ENCODE results near the gene ANKRA2. TPM values are rescaled to one million over a fixed set of nuclear protein-coding genes. Genes with fewer than 3 reads are reported as not detected.

ANKRA2 gene
- total RNA-seq, 1 donor from 2014 or later = 18.8 TPM

DNA sequence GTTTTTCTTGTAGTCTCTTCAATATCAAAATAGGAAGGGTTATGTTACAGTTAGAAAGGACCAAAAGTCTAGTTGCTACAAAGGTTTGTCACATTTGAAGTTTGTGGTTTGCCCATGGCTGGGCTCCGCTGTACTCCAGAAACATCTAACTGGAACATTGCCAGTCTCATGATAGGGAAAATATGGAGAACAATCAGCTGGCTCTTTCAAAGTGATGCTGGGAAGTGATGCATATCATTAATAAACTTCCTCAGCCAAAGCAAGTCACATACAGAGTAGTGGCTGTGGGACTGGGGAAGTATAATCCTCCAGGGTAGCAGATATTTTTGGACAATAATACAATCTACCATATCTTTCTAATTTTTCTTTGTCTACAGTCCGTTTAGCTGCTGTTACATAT is 58.4 kb downstream of the ANKRA2 start:
- TF ChIP-seq, protein P1, sequence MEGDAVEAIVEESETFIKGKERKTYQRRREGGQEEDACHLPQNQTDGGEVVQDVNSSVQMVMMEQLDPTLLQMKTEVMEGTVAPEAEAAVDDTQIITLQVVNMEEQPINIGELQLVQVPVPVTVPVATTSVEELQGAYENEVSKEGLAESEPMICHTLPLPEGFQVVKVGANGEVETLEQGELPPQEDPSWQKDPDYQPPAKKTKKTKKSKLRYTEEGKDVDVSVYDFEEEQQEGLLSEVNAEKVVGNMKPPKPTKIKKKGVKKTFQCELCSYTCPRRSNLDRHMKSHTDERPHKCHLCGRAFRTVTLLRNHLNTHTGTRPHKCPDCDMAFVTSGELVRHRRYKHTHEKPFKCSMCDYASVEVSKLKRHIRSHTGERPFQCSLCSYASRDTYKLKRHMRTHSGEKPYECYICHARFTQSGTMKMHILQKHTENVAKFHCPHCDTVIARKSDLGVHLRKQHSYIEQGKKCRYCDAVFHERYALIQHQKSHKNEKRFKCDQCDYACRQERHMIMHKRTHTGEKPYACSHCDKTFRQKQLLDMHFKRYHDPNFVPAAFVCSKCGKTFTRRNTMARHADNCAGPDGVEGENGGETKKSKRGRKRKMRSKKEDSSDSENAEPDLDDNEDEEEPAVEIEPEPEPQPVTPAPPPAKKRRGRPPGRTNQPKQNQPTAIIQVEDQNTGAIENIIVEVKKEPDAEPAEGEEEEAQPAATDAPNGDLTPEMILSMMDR (IDR thresholded peaks at IDR 0.05; ENCODE audit: partially characterized antibody, unreplicated experiment) = no peak
- H3K9me3 Mint-ChIP-seq (ENCODE audit: unreplicated experiment) = no peaks in the 10 kb centered on the region

DNA sequence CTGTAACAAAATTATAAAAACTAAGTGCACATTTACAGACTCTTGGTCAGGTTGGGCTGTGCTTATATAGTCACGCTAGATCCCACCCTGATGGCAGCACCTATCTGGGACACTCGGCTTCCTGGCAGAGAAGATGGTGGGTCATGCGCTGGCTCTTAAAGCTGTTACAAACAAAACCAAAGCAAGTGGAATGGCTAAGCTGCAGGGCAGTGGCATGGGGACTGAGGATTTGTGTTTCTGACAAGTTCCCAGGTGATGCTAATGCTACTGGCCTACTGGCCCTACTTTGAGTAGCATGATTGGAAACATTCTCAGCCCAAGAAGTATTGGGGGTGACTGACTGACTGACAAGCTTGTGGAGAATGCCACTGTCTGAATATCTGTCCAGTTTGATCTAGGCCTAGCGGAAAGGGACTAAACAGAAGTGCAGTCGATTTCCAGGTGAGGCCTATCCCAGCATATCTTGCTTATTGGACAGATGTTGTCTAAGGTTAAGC is 58.9 kb downstream of the ANKRA2 start:
- DNase-seq = no peak
- no peaks in the 10 kb centered on the region for H3K9me3 Mint-ChIP-seq (ENCODE audit: unreplicated experiment)
- H3K4me3 Mint-ChIP-seq (ENCODE audit: unreplicated experiment) = no peak overlapping the region
- no peaks in the 10 kb centered on the region for H3K36me3 Mint-ChIP-seq (ENCODE audit: unreplicated experiment)
- no peaks in the 10 kb centered on the region for H3K4me1 Mint-ChIP-seq (ENCODE audit: low read depth, unreplicated experiment)
- TF ChIP-seq, protein P1 (IDR thresholded peaks at IDR 0.05; ENCODE audit: partially characterized antibody, unreplicated experiment) = no peak
- H3K27ac Mint-ChIP-seq (ENCODE audit: unreplicated experiment) = no peak overlapping the region
- H3K27me3 Mint-ChIP-seq (ENCODE audit: unreplicated experiment) = no peaks in the 10 kb centered on the region

More for the DNA sequence above, 58.4 kb downstream of the ANKRA2 start:
- no peak for DNase-seq
- Mint-ChIP-seq H3K36me3 (ENCODE audit: unreplicated experiment) (no peaks in the 10 kb centered on the region), H3K27me3 (ENCODE audit: unreplicated experiment) (no peaks in the 10 kb centered on the region), H3K4me1 (ENCODE audit: low read depth, unreplicated experiment) (no peaks in the 10 kb centered on the region), H3K4me3 (ENCODE audit: unreplicated experiment) (no peak overlapping the region), H3K27ac (ENCODE audit: unreplicated experiment) (no peak overlapping the region)

Other genes starting within 250 kb of the ANKRA2 start
- 2.8 TPM for gene FOXD1, start 116.9 kb downstream of the ANKRA2 start, total RNA-seq (ENCODE audit: unreplicated experiment)
- gene BTF3, start 67.2 kb downstream of the ANKRA2 start, total RNA-seq (ENCODE audit: unreplicated experiment) = 347 TPM
- gene UTP15, start 104 bp upstream of the ANKRA2 start, total RNA-seq (ENCODE audit: unreplicated experiment) = 19.4 TPM
- gene ARHGEF28, start 60.6 kb upstream of the ANKRA2 start, total RNA-seq (ENCODE audit: unreplicated experiment) = 0.47 TPM

Measured in glutamatergic neuron (in vitro differentiated cells).